ENCODE data around the gene EHF.

EHF gene

GRCh38 chr11:34642001-34642554 is 21.2 kb downstream of the EHF start:
- TF ChIP-seq CTCF (IDR thresholded peaks at IDR 0.05; ENCODE audit: insufficient read depth, low read length, missing control alignments) = no peak
- no peak for DNase-seq (ENCODE audit: low read depth, low spot score)
- ChIA-PET POLR2A (no interaction called here), CTCF (interaction anchor here (1.2 kb wide), 1 partner anchor 13 kb away, joined by 4 read pairs; no protein-coding TSS in a partner anchor)
- H3K4me3 ChIP-seq (ENCODE audit: low read depth, low read length) = no peak overlapping the region

GRCh38 chr11:34642873-34643272 is 22.0 kb downstream of the EHF start:
- no peak for DNase-seq (ENCODE audit: low read depth, low spot score)
- POLR2A ChIA-PET = interaction anchor here (0.7 kb wide), 1 partner anchor 119 kb away, joined by 3 read pairs; no protein-coding TSS in a partner anchor
- H3K4me3 ChIP-seq (ENCODE audit: low read depth, low read length) = no peak overlapping the region
- no peak for TF ChIP-seq CTCF (IDR thresholded peaks at IDR 0.05; ENCODE audit: insufficient read depth, low read length, missing control alignments)
- CTCF ChIA-PET = interaction anchor here (1.9 kb wide), 1 partner anchor 9 kb away, joined by 7 read pairs; no protein-coding TSS in a partner anchor

- ChIA-PET POLR2A (interaction anchor here (0.7 kb wide), 1 partner anchor 119 kb away, joined by 3 read pairs; no protein-coding TSS in a partner anchor), CTCF (interaction anchor here (1.9 kb wide), 1 partner anchor 9 kb away, joined by 7 read pairs; no protein-coding TSS in a partner anchor)
- no peak for DNase-seq (ENCODE audit: low read depth, low spot score)
- H3K4me3 ChIP-seq (ENCODE audit: low read depth, low read length) = no peak overlapping the region
- TF ChIP-seq CTCF (IDR thresholded peaks at IDR 0.05; ENCODE audit: insufficient read depth, low read length, missing control alignments) = no peak
Measured at GRCh38 chr11:34643311-34643710, 22.4 kb downstream of the EHF start.

GRCh38 chr11:34643846-34644245 is 23.0 kb downstream of the EHF start:
- H3K4me3 ChIP-seq (ENCODE audit: low read depth, low read length) = no peak overlapping the region
- TF ChIP-seq CTCF (IDR thresholded peaks at IDR 0.05; ENCODE audit: insufficient read depth, low read length, missing control alignments) = no peak
- ChIA-PET CTCF (interaction anchor here (0.7 to 1.9 kb wide), 3 partner anchors 10 to 56 kb away, joined by 3 to 7 read pairs (median 3); no protein-coding TSS in a partner anchor), POLR2A (no interaction called here)
- DNase-seq (ENCODE audit: low read depth, low spot score) = no peak

GRCh38 chr11:34644669-34645406 is 23.9 kb downstream of the EHF start:
- no peak overlapping the region for H3K4me3 ChIP-seq (ENCODE audit: low read depth, low read length)
- ChIA-PET POLR2A (interaction anchor here (1.0 kb wide), 1 partner anchor 11 kb away, joined by 5 read pairs; no protein-coding TSS in a partner anchor), CTCF (interaction anchor here (0.7 to 1.9 kb wide), 6 partner anchors 8 to 59 kb away, joined by 3 to 7 read pairs (median 3); no protein-coding TSS in a partner anchor)
- DNase-seq (ENCODE audit: low read depth, low spot score) = peak; percentile 63
- no peak for TF ChIP-seq CTCF (IDR thresholded peaks at IDR 0.05; ENCODE audit: insufficient read depth, low read length, missing control alignments)

- DNase-seq (ENCODE audit: low read depth, low spot score) = no peak
- POLR2A ChIA-PET = no interaction called here
- H3K4me3 ChIP-seq (ENCODE audit: low read depth, low read length) = no peak overlapping the region
- CTCF ChIA-PET = interaction anchor here (1.2 to 2.1 kb wide), 4 partner anchors 9 to 60 kb away, joined by 3 to 7 read pairs (median 3); no protein-coding TSS in a partner anchor
- TF ChIP-seq CTCF (IDR thresholded peaks at IDR 0.05; ENCODE audit: insufficient read depth, low read length, missing control alignments) = no peak
Measured at GRCh38 chr11:34646431-34646830, 25.5 kb downstream of the EHF start.

Data from AG04449 (cell line).